Testis (tissue), 3 donors: ENCODE data around the gene OXCT1. TPM values are rescaled to one million over a fixed set of nuclear protein-coding genes. Genes with fewer than 3 reads are reported as not detected.

Source experiments
- DNase-seq: peaks from one replicate; pipeline ENCODE4 v3.0.0-alpha.2; 2019
- H3K27ac ChIP-seq, 2 donors: fragments of 200-600 bp; sonication (generic); one replicate each; pipeline ENCODE4 v1.5.1; 2019
- H3K27me3 ChIP-seq: fragments of 200-600 bp; sonication (generic); one replicate; pipeline ENCODE4 v1.5.1; 2019
- H3K36me3 ChIP-seq: fragments of 200-600 bp; sonication (generic); one replicate; pipeline ENCODE4 v1.5.1; 2017; ENCODE audit warnings: low read depth; ENCODE audit errors: missing control alignments
- H3K4me1 ChIP-seq: fragments of 200-600 bp; sonication (generic); one replicate; pipeline ENCODE4 v1.5.1; 2019
- H3K4me3 ChIP-seq, 2 donors: fragments of 200-600 bp; sonication (generic); one replicate each; pipeline ENCODE4 v1.5.1; 2017 to 2019
- H3K9me3 ChIP-seq: fragments of 200-600 bp; sonication (generic); one replicate; pipeline ENCODE4 v1.5.1; 2017
- POLR2A ChIP-seq: fragments of 450-650 bp; IDR thresholded peaks from one replicate; pipeline ENCODE4 v1.6.1; 2017; ENCODE audit warnings: antibody characterized with exemption, mild to moderate bottlenecking, moderate library complexity
- WGBS, 2 donors: methylation state at CpG; one replicate each; pipeline ENCODE4 v1.1.5; 2018; 5-methylcytosine and 5-hydroxymethylcytosine counted together
- intact Hi-C: fragments of 100-400 bp; cut with DNase I; formaldehyde crosslinking; loops from one replicate; pipeline ENCODE4 v1.15.1; 2023; ENCODE audit warnings: low total_unique reads
- polyA plus RNA-seq: library from polyadenylated mRNA; stranded (reverse); fragments of 350-450 nt; fragmentation: Illumina TruSeq; extraction: RNeasy Lipid Tissue Mini Kit (QIAGEN cat#74804); gene quantifications from one replicate; pipeline ENCODE4 v1.2.3, GENCODE V29; 2014; ENCODE audit warnings: low read depth, low replicate concordance; ENCODE audit not compliant: insufficient read depth
- total RNA-seq, 2 donors: library from RNA; depleted of rRNA; stranded (reverse); fragments of >200 nt; gene quantifications; one replicate each; pipeline ENCODE4 v1.2.3, GENCODE V29; 2016
- TF ChIP-seq, protein P1 (sequence below), 3 experiments: fragments of 450-650 bp in 2 of 3; fragments of 200-600 bp in 1 of 3; sonication (generic) in 1 of 3; IDR thresholded peaks; one replicate each; pipeline ENCODE4 v1.5.1; 2016 to 2019; ENCODE audit warnings: antibody characterized with exemption in 3 of 3, mild to moderate bottlenecking in 2 of 3, moderate library complexity in 1 of 3

The OXCT1 gene
- total and polyA plus RNA-seq, 3 donors from 2014 or later: 11.7 to 22.7 (median 16.5) TPM

DNA sequence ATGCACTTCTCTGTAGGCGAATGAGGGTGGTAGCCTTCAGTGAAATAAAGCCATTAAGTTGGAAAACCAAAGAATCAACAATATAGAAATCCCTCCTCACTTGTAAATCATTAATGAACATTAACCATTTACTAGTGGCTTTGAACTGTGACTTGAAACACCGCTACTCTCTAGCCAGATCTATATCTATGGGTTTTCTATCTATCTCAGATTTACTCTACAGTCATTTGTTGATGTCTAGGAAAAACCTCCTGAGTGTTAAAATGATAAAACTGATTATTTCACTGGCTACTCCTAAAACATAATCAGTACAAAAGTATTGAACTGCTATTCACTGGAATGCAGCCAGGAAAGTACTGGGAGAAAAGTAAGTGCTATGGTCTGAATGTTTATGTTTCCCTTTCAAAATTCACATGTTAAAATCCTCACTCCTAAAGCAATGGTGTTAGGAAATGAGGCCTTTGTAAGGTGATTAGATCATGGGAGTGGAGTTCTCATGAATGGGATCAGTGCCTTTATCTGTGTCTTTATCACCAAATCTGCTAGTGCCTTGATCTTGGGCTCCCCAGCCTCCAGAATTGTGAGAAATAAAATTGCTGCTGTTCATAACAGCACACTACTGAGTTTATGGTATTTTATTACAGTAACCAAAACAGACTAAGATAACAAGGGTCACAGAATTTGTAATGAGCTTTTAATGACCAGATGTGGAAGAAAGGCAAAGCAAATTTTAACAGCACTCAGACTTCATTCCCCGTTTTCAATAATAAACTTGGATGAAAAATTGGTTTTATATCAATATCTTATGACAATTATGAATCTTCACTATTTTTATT, 8.6 kb upstream of the OXCT1 start:
- H3K36me3 ChIP-seq: no peaks in the 10 kb centered on the region
- H3K27ac ChIP-seq: no peak overlapping the region
- no peaks in the 10 kb centered on the region for H3K9me3 ChIP-seq
- no peaks in the 10 kb centered on the region for H3K4me1 ChIP-seq
- H3K27me3 ChIP-seq: no peaks in the 10 kb centered on the region
- TF ChIP-seq, protein P1, sequence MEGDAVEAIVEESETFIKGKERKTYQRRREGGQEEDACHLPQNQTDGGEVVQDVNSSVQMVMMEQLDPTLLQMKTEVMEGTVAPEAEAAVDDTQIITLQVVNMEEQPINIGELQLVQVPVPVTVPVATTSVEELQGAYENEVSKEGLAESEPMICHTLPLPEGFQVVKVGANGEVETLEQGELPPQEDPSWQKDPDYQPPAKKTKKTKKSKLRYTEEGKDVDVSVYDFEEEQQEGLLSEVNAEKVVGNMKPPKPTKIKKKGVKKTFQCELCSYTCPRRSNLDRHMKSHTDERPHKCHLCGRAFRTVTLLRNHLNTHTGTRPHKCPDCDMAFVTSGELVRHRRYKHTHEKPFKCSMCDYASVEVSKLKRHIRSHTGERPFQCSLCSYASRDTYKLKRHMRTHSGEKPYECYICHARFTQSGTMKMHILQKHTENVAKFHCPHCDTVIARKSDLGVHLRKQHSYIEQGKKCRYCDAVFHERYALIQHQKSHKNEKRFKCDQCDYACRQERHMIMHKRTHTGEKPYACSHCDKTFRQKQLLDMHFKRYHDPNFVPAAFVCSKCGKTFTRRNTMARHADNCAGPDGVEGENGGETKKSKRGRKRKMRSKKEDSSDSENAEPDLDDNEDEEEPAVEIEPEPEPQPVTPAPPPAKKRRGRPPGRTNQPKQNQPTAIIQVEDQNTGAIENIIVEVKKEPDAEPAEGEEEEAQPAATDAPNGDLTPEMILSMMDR (IDR thresholded peaks at IDR 0.05): no peak
- TF ChIP-seq POLR2A: no peak
- 87 to 91% methylated on average over 3 of the region's 3 CpGs for WGBS, 2 donors
- no peak for DNase-seq
- no peak overlapping the region for H3K4me3 ChIP-seq
- intact Hi-C loops: no loop called here

DNA sequence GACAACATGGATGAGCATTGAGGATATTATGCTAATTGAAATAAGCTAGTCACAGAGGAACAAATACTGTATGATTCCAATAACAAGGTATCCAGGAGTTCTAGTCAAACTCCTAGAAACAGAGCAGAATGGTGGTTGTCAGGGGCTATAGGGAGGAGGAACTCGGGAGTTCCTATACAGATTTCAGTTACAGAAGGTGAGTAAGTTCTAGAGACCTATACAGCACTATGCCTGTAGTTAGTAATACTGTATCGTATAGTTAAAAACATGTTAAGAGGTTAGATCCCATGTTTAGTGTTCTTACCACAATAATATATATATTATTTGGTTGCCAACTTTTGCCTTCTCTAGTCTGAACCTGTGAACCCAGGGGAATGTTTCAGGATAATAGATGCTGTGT, 7.9 kb upstream of the OXCT1 start:
- Histone ChIP-seq H3K27me3 (no peaks in the 10 kb centered on the region), H3K27ac (no peak overlapping the region), H3K36me3 (no peaks in the 10 kb centered on the region), H3K9me3 (no peaks in the 10 kb centered on the region), H3K4me3 (no peak overlapping the region), H3K4me1 (no peaks in the 10 kb centered on the region)
- 89 to 92% methylated on average over 2 of the region's 2 CpGs for WGBS, 2 donors
- TF ChIP-seq POLR2A: no peak
- TF ChIP-seq, protein P1 (IDR thresholded peaks at IDR 0.05): no peak
- no peak for DNase-seq
- intact Hi-C loops: no loop called here

DNA sequence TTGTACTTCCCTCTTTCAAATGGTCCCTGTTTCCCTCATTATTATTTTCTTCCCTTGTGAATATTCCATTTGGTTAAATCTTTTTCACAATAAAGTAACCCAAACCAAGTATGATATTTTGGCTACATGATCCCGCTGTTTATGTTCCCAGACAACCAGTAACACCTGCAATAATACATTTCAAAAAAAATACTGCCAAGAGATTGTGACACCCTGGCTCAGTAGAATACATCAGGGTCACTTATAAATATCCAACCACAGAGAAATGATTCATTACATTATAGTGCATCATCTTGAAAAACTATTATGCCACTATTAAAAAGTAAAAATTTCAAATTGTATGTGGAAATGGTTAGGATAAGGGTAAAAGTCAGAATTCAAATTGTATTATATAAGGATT, 7.2 kb upstream of the OXCT1 start:
- no peaks in the 10 kb centered on the region for H3K27me3 ChIP-seq
- intact Hi-C loops: no loop called here
- no peak for TF ChIP-seq POLR2A
- TF ChIP-seq, protein P1 (IDR thresholded peaks at IDR 0.05): no peak
- H3K36me3 ChIP-seq: no peaks in the 10 kb centered on the region
- no peak overlapping the region for H3K4me3 ChIP-seq
- H3K4me1 ChIP-seq: no peaks in the 10 kb centered on the region
- no peak overlapping the region for H3K27ac ChIP-seq
- no peak for DNase-seq
- no peaks in the 10 kb centered on the region for H3K9me3 ChIP-seq
- whole genome bisulfite sequencing, 2 donors: 90 to 98% methylated on average over 1 of the region's 1 CpG

DNA sequence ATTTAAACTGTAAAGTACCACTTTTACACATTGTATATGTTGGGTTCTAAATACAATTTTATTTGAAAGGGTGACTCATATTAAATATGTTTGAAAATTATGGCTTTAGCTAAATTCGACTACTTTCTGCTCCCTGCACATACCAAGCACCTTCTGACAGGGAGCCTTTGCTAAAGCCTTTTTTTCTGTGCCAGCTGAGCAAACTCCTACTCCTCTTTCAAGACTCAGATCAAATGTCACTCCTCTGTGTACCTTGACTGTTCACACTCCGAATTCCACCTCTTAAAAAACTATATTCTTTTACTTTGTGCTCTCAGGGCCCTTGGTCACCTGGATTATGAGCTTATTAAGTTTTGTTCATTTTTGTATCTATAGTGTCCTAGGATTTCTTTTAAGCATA, 6.5 kb upstream of the OXCT1 start:
- no peaks in the 10 kb centered on the region for H3K4me1 ChIP-seq

More for the DNA sequence above, 6.5 kb upstream of the OXCT1 start:
- WGBS, 2 donors: 59 to 70% methylated on average over 2 of the region's 2 CpGs
- Histone ChIP-seq H3K4me3 (no peak overlapping the region), H3K36me3 (no peaks in the 10 kb centered on the region), H3K9me3 (no peaks in the 10 kb centered on the region), H3K27ac (no peak overlapping the region), H3K27me3 (no peaks in the 10 kb centered on the region)
- intact Hi-C loops: no loop called here
- TF ChIP-seq POLR2A: no peak
- TF ChIP-seq, protein P1 (IDR thresholded peaks at IDR 0.05): no peak
- no peak for DNase-seq
